HuH-7.5 (cell line): Measurements from ENCODE around the gene PRPF6.

Source experiments
- DNase-seq: peaks from one replicate; pipeline ENCODE4 v3.0.0; 2011; ENCODE audit warnings: low spot score

Gene PRPF6

DNA sequence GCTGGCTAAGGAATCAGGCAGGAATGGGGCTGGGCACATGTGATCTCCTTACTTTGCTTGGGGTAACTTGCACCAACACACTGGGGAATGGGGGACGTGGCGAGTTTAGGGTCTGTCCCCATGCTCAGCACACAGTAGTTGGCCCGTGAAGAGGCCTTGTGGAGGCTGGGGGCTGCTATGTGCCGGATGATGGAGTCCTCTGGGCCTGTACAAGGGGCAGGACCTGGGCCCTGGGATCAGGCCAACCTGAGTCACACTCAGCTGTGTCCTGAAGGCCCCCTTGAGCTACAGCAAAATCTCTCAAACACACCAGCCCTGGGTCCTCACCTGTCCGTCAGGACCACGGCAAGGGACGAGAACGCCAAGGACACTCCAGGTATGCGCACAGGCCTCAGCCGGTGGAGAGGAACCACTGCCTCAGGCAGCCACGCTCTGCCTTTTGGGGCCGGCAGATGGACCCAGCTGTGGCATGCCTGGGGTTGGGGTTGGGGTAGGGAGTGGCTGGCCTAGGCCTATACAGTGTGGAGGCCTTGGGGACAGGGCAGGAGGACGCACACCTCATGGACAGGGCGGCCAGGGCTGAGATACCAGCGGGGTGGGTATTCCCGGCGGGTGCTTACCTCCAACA is 35.8 kb upstream of the PRPF6 start:
- DNase-seq, result no peak

GRCh38 chr20:63945921-63946920 is 34.7 kb upstream of the PRPF6 start:
- DNase-seq, result no peak

GRCh38 chr20:63946986-63947637 is 33.8 kb upstream of the PRPF6 start:
- no peak for DNase-seq

GRCh38 chr20:63947638-63948456 is 33.1 kb upstream of the PRPF6 start:
- DNase-seq, result no peak

- DNase-seq, result no peak
These were observed 30.1 kb upstream of the PRPF6 start for GRCh38 chr20:63950701-63951397.

DNA sequence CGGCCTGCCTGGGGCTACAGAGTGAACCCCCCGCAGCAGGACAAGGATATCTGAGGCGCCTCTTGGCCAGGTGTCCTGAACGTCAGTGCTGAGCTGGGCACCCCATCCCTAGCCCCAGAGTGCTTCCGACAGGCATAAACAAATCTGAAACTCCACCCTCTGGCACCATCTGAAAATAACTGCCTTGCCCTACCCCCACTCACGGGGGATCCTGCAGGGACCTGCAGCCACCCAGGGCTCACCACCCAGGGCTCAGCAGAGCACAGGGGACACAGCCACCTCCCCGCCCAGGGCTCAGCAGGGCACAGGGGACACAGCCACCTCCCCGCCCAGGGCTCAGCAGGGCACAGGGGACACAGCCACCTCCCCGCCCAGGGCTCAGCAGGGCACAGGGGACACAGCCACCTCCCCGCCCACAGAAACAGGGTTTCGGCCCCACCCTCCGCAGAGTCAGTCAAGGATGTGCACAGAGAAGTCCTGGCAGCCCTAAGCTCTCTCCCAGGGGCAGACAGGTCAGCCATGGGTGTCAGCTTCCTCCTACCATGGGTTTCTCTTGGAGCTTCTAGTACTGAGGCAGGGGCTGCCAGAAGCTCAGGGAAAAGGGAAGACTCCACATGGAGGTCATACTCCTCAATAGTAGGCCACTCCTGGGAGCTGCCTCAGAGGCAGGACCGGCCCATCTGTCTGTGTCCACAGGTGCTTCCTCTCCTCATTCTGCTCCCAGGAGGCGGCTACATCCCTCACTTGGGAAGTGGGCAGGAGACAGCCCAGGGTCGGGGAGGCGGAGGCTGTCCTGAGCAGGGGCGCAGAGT is 29.3 kb upstream of the PRPF6 start:
- no peak for DNase-seq

GRCh38 chr20:63952210-63952535 is 28.8 kb upstream of the PRPF6 start:
- DNase-seq, result no peak

DNA sequence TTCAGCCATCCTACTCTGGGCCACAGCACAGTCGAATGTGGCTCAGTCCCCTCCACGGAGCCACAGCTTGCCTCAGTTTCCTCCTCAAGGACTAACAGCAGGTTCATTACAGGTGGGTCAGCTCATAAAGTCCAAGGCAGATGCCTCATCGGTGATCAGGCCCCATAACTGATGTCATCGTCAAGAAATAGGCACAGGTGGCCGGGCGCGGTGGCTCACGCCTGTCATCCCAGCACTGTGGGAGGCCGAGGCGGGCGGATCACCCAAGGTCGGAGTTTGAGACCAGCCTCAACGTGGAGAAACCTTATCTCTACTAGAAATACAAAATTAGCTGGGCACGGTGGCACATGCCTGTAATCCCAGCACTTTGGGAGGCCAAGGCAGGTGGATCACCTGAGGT is 28.2 kb upstream of the PRPF6 start:
- no peak for DNase-seq

- no peak for DNase-seq
These were observed 27.0 kb upstream of the PRPF6 start for GRCh38 chr20:63953764-63954429.

DNA sequence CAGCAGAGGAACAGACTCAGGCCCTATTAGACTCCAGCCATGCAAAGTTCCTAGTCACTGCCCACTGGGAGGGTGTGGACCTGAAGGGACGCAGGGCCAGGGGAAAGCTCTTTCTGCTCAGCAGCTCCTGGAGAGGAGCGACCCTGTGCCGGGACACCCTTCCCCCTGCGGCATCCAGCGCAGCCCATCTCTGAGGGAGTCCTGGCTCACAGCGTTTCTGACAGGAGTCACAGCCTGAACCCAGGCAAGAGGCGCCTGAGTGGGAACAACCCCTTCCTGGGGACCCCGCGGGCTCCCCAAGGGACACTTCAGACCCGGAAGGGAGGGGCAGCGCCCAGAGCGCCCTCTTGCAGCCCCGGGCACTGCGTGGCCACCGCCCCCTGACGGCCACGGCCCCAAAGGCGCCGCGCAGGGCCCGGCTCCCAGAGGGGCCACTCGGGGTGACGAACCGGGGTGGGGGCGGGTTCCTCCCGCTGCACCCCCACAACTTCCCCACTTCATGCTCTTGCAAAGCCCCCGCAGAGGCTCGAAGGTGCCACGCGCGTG is 25.6 kb upstream of the PRPF6 start:
- peak; percentile 88 for DNase-seq

DNA sequence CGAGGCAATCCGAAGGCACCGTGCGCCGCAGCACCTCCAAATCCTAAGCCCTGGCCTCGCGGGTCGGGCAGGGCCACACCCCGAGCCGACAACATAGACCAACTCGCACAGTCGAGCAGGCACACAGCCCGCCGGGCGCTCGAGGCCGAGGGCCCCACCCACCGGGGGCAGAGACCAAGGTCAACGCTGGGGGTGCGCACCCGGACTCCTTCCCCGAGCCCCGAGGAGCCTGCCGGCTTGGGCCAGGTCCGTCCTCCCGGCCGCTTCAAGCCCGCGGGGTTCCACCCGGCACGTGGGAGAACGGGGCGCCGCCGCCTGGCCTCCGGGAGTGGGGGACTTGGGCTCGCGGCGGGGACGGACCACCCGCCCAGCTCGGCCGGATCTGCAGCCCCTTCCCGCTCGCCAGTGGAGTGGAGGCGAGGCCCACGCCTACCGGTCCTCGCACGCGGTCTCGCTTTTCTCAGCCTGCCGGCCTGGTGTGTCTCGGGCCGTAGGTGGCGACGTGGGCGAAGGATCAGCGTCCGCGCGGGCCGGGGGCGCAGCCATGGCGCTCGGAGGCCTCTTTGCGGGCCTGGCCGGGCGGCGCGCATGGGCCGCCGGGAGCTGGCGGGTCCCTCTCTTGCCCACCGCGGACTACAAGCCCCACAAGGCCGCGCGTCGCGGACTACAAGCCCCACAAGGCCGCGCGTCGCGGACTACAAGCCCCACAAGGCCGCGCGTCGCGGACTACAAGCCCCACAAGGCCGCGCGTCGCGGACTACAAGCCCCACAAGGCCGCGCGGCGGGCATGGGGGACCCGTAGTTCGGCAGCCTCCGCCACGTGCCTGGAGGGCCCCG is 24.9 kb upstream of the PRPF6 start, which contains the start of gene UCKL1:
TSS of gene UCKL1 (minus strand) at position 590 of the 837 bp plus-strand sequence. CDS start at position 546, 44 bp downstream.
- DNase-seq, result peak; percentile 98

- DNase-seq, result no peak
These were observed 24.3 kb upstream of the PRPF6 start for GRCh38 chr20:63956664-63957003.

DNA sequence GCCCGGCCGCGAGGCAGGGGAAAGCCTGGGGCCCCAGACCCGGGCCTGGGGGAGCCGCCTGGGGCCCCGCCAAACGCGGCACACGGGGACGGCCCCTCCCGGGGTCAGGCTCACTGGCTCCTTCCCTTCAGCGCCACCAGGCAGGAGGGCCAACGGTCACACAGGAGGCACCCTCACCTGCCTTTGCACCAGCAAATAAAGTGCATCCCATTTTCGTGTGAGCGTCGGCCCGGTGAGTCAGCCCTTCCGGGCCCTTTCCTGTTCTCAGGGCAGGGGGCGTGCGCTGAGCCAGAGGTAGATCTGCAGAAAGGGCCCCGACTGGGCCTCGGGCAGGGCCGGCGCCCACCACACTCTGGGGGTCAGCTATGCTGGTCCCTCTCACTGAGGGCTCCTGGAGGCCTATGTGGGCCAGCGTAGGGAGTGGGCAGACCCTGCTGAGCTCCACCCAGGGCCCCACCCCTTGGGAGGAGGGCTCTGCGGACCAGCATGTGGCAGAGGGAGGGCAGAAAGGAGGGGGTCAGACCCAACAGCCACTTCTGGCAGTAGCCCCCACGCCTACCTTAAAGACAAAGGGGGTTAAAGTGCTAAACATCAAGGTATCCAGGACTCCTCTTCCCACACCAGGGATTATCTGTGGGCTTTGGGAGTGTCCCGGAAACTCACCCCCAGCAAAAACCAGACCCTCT is 23.8 kb upstream of the PRPF6 start:
- DNase-seq, result peak; percentile 80

- DNase-seq, result no peak
These were observed 23.1 kb upstream of the PRPF6 start for GRCh38 chr20:63957690-63958441.

DNA sequence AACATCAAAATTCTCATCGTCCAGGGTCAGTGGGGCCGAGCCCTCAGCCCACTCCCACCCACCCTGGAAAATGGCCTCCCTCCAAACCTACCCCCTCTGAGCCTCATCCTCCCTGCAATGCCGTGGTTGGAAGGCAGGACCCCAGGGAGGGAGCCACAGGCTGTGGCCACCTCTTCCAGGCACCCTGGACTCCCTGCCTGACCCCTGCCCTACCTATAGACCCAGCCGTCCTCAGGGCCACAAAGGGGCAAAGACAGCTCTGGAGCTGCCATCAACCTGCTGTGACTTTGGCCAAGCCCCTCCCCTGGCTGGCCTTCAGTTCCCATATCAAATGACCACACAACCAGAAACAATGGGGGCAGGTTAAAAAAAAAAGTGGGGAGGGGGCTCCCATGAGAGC is 22.5 kb upstream of the PRPF6 start:
- DNase-seq, result no peak

DNA sequence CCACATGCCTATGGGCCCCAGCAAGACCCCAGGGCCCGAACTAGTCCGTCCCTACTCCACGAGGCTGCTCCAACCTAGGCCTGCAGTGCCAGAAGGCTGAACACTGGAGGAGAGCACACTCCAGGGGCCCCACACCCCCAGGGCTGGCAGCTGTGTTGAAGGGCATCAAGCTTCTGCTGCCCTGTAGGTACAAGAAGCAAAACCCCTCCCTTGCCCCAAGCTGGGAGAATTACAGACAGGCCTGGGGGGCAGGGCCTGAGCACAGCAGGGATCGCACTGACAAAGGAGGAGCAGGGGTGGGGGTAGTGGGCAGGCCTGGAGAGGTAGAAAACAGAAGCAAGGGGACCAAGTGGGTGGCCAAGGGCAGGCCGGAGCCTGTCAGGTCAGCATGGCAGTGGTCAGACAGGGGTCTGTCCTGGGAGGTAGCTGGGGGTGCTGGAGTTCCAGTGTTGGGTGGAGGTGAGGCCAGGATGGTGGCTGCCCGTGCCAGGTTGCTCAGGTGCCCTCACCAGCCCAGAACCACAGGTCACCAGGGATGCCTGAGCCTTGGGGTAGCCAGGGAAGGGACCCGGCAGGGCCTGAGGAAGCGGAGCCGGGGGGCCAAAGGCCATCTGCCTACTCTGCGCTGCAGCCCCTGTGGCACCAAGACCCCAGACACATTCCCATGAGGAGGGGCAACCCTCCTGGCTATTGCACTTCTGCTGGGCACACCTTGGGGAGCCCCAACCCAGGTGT is 21.8 kb upstream of the PRPF6 start:
- no peak for DNase-seq

DNA sequence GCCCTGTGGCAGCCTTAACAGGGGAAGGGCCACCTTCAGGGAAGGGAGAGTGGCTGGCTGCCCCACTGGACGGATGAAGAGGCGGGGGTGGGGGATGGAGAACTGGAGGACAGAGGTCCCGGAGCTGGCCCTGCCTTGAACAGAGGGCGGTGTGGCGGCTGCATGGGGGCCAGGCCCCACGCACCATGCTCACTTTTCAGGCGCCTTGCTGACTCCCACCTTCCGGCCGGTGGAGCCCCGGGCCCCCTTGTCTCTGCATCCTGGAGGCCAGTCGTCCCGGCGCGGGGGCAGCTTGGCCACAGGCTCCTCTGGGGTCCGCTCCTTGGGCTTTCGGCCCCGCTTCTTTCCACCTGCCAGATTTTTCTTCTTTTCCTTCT is 21.2 kb upstream of the PRPF6 start:
- DNase-seq, result no peak
